ENCODE measurements around the gene GATA1.

GRCh38 chrX:48782216-48782615 lies 4.2 kb upstream of the GATA1 start:
- no peak for TF ChIP-seq CTCF (IDR thresholded peaks at IDR 0.05)
- TF ChIP-seq POLR2A (IDR thresholded peaks at IDR 0.05): no peak
